Small intestine (tissue), 7 donors: ENCODE data around the gene CCDC178. TPM values are rescaled to one million over a fixed set of nuclear protein-coding genes. Genes with fewer than 3 reads are reported as not detected.

Source experiments
- DNase-seq, 2 donors: peaks; one replicate each; pipeline versions ENCODE4 v3.0.0 to v3.0.0-alpha.2; 2013
- FAIRE-seq: peaks from 2 replicates; lab custom pipeline; 2012; peaks lifted over from hg19 to GRCh38; lab: Jason Lieb, UNC
- H3K27ac ChIP-seq, 3 donors: one replicate each; pipeline ENCODE4 v1.5.1; 2013; ENCODE audit warnings: low read length in 2 of 3, mild to moderate bottlenecking in 2 of 3, control low read depth in 1 of 3, inconsistent platforms in 1 of 3, low read depth in 1 of 3, moderate library complexity in 1 of 3
- H3K27me3 ChIP-seq, 3 donors: one replicate each; pipeline ENCODE4 v1.6.1; 2013; ENCODE audit warnings: low read length in 3 of 3, inconsistent platforms in 1 of 3; ENCODE audit not compliant: control insufficient read depth in 3 of 3, insufficient read depth in 3 of 3
- H3K36me3 ChIP-seq, 3 donors: one replicate each; pipeline ENCODE4 v1.6.1; 2013; ENCODE audit warnings: low read length in 3 of 3, inconsistent platforms in 1 of 3, low read depth in 1 of 3, mild to moderate bottlenecking in 1 of 3, moderate library complexity in 1 of 3; ENCODE audit not compliant: control insufficient read depth in 3 of 3, insufficient read depth in 2 of 3
- H3K4me1 ChIP-seq, 3 donors: one replicate each; pipeline ENCODE4 v1.6.1; 2013; ENCODE audit warnings: low read length in 2 of 3, inconsistent platforms in 1 of 3, low read depth in 1 of 3, mild to moderate bottlenecking in 1 of 3, moderate library complexity in 1 of 3; ENCODE audit not compliant: control insufficient read depth in 3 of 3, insufficient read depth in 2 of 3
- H3K4me3 ChIP-seq, 3 donors: one replicate each; pipeline ENCODE4 v1.5.1; 2013; ENCODE audit warnings: low read length in 3 of 3, control low read depth in 1 of 3, inconsistent platforms in 1 of 3, low read depth in 1 of 3, mild to moderate bottlenecking in 1 of 3, moderate library complexity in 1 of 3
- H3K9me3 ChIP-seq, 2 donors: one replicate each; pipeline ENCODE4 v1.6.1; 2013; ENCODE audit warnings: low read depth in 1 of 2, low read length in 1 of 2; ENCODE audit not compliant: control insufficient read depth in 2 of 2, insufficient read depth in 1 of 2
- WGBS, 3 donors: extraction: QIAGEN DNeasy Blood & Tissue Kit; methylation state at CpG; one replicate each; pipeline ENCODE4 v1.1.7; 2013; 5-methylcytosine and 5-hydroxymethylcytosine counted together
- polyA plus RNA-seq, 4 donors: library from polyadenylated mRNA; stranded (reverse) in 3 of 4; unstranded in 1 of 4; fragments of 200-250 nt in 3 of 4; fragments of 120-200 nt in 1 of 4; gene quantifications; one replicate each; pipeline versions ENCODE4 v1.2.1 to v1.2.3, GENCODE V29; 2013
- donor health status: healthy with polysubstance abuse.
- donor health status: control.
- donor health status: control.
- donor health status: Bipolar disorder and iron deficiency.
- donor health status: healthy.

CCDC178 gene
- polyA plus RNA-seq, 4 donors, result 0.45 to 0.52 TPM; not detected in 2

- DNase-seq (no peak), FAIRE-seq (no peak)
- H3K27ac ChIP-seq, result no peak overlapping the region
- 47 to 65% (median 50%) methylated on average over 7 of the region's 7 CpGs for whole genome bisulfite sequencing, 3 donors
- no peak overlapping the region for H3K4me3 ChIP-seq
- H3K27me3 ChIP-seq, result no peaks in the 10 kb centered on the region
- no peaks in the 10 kb centered on the region for H3K4me1 ChIP-seq
- H3K36me3 ChIP-seq, result no peaks in the 10 kb centered on the region
- H3K9me3 ChIP-seq, result no peaks in the 10 kb centered on the region
Observed at GRCh38 chr18:33123862-33124518, 316.5 kb downstream of the CCDC178 start.

- peaks cover 0 to 3% of the 10 kb centered on the region in 2 donors for H3K9me3 ChIP-seq
- H3K36me3 ChIP-seq, result no peaks in the 10 kb centered on the region
- peak overlapping the region in 2 of 3 donors; percentile 41 to 68 for H3K27ac ChIP-seq
- peaks cover 0 to 3% (median 3%) of the 10 kb centered on the region in 3 donors for H3K4me1 ChIP-seq
- H3K4me3 ChIP-seq, result no peak overlapping the region
- DNase-seq (peak; percentile 54 to 86), FAIRE-seq (no peak)
- WGBS, 3 donors, result 0 to 8% (median 6%) methylated on average over 3 of the region's 3 CpGs
- no peaks in the 10 kb centered on the region for H3K27me3 ChIP-seq
Observed at GRCh38 chr18:33116376-33116775, 324.1 kb downstream of the CCDC178 start.

GRCh38 chr18:33115917-33116316 is 324.6 kb downstream of the CCDC178 start:
- peak; percentile 30 to 41 for DNase-seq
- H3K36me3 ChIP-seq, result no peaks in the 10 kb centered on the region

DNA sequence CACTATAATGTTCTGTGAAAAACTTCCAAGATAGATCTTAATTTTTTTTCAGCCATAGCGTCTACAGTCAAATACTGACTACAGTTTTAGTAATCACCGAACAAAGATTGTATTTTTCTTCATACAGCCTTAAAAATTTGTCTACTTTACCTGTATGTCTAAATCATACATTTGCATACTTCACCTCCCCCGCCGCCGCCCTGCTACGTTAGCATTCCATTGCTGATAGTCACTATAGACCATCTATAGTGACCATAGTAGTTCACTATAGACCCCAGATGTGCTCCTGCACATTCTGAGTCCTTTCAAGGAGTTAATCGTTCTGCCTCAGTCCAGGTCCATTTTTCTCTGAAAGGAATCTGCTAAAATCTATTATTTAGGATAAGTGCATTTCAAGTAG is 325.0 kb downstream of the CCDC178 start:
- H3K4me3 ChIP-seq, result no peak overlapping the region
- no peak overlapping the region for H3K27ac ChIP-seq
- no peak for FAIRE-seq
- H3K27me3 ChIP-seq, result no peaks in the 10 kb centered on the region
- peaks cover 0 to 3% (median 3%) of the 10 kb centered on the region in 3 donors for H3K4me1 ChIP-seq
- WGBS, 3 donors, result 77 to 85% (median 82%) methylated on average over 7 of the region's 7 CpGs
- no peaks in the 10 kb centered on the region for H3K36me3 ChIP-seq
- peaks cover 0 to 3% of the 10 kb centered on the region in 2 donors for H3K9me3 ChIP-seq
- DNase-seq, result no peak

More at GRCh38 chr18:33115917-33116316, 324.6 kb downstream of the CCDC178 start:
- FAIRE-seq, result no peak
- peaks cover 0 to 3% (median 3%) of the 10 kb centered on the region in 3 donors for H3K4me1 ChIP-seq
- peaks cover 0 to 3% of the 10 kb centered on the region in 2 donors for H3K9me3 ChIP-seq
- no peak overlapping the region for H3K4me3 ChIP-seq
- H3K27me3 ChIP-seq, result no peaks in the 10 kb centered on the region
- 13 to 68% (median 25%) methylated on average over 1 of the region's 1 CpG for WGBS, 3 donors
- H3K27ac ChIP-seq, result peak overlapping the region in 2 of 3 donors; percentile 41 to 68

- H3K4me1 ChIP-seq, result peaks cover 0 to 3% (median 3%) of the 10 kb centered on the region in 3 donors
- FAIRE-seq, result no peak
- no peak overlapping the region for H3K4me3 ChIP-seq
- DNase-seq, result no peak
- H3K27ac ChIP-seq, result no peak overlapping the region
- peaks cover 0 to 3% of the 10 kb centered on the region in 2 donors for H3K9me3 ChIP-seq
- no peaks in the 10 kb centered on the region for H3K27me3 ChIP-seq
- 76 to 96% (median 88%) methylated on average over 1 of the region's 1 CpG for WGBS, 3 donors
- no peaks in the 10 kb centered on the region for H3K36me3 ChIP-seq
Observed at GRCh38 chr18:33114749-33115148, 325.8 kb downstream of the CCDC178 start.

DNA sequence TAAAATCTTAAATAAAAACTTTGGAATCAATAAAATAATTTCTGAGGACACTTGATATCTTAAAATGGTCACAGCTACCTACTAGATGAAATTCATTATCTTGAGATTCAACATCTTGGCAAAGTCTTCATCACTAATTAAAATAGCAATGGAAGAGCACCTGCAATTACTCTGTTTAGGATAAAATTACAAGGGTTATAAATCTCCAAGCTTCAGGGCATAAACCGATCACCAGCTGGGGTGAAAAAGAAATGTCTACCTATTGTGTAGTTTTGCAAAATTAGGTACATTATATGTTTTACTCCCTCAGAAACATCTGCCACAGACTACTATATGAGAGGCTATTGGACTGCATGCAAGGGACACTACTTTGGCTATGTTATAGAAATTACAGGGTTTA is 327.1 kb downstream of the CCDC178 start:
- Histone ChIP-seq H3K4me1 (peaks cover 0 to 3% (median 3%) of the 10 kb centered on the region in 3 donors), H3K27me3 (no peaks in the 10 kb centered on the region), H3K9me3 (peaks cover 0 to 3% of the 10 kb centered on the region in 2 donors), H3K4me3 (no peak overlapping the region), H3K27ac (no peak overlapping the region), H3K36me3 (no peaks in the 10 kb centered on the region)
- DNase-seq, result no peak
- no peak for FAIRE-seq
- WGBS, 3 donors, result 71 to 75% (median 72%) methylated on average over 1 of the region's 1 CpG

DNA sequence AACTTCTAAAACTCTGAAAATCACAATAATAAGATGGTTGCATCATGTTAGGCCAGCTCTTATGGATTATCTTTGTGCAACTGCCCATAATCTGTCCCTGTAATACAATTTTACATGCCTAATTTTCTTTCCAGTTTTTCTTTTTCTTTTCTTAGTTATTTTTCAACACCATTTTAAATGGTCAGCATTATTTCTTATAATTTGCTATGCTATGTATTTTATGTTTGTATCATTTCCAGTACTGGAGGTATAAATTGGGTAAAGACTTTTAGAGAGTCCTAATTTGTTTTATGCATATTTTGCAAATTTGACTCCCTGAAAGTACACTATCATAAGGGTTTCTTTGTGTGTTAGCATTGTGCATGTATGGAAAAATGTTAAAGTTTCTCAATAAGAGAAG is 333.0 kb downstream of the CCDC178 start:
- DNase-seq (no peak), FAIRE-seq (no peak)
- Histone ChIP-seq H3K27ac (no peak overlapping the region), H3K27me3 (no peaks in the 10 kb centered on the region), H3K4me1 (no peaks in the 10 kb centered on the region), H3K9me3 (no peaks in the 10 kb centered on the region), H3K4me3 (no peak overlapping the region), H3K36me3 (no peaks in the 10 kb centered on the region)

DNA sequence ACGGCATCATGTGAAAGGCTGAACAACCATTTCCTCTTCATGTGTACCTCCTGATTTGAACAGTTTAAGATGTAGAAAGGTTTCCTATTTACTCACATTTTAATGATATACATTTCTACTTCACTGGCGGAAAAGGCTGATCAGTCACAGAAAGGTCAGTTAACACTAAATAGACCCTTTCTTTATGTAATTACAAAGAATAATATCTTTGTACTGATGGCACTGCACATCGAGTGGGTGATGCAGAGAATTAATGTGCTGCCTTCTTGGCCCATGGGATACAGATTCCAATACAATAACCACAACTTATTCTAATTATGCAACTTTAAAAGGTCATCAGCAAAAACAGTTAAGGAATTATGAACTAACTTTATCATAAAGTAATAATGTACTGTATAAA is 339.2 kb downstream of the CCDC178 start:
- WGBS, 3 donors, result 66 to 82% (median 76%) methylated on average over 3 of the region's 3 CpGs
- H3K27ac ChIP-seq, result no peak overlapping the region
- H3K9me3 ChIP-seq, result no peaks in the 10 kb centered on the region
- no peaks in the 10 kb centered on the region for H3K4me1 ChIP-seq
- H3K27me3 ChIP-seq, result no peaks in the 10 kb centered on the region
- no peak overlapping the region for H3K4me3 ChIP-seq
- no peak for FAIRE-seq
- no peak for DNase-seq
- no peaks in the 10 kb centered on the region for H3K36me3 ChIP-seq

- H3K4me3 ChIP-seq, result no peak overlapping the region
- FAIRE-seq (no peak), DNase-seq (no peak)
- H3K27ac ChIP-seq, result no peak overlapping the region
- WGBS, 3 donors, result 39 to 58% (median 44%) methylated on average over 3 of the region's 3 CpGs
- H3K9me3 ChIP-seq, result no peaks in the 10 kb centered on the region
- H3K27me3 ChIP-seq, result no peaks in the 10 kb centered on the region
- no peaks in the 10 kb centered on the region for H3K36me3 ChIP-seq
- no peaks in the 10 kb centered on the region for H3K4me1 ChIP-seq
Observed at GRCh38 chr18:33099626-33100025, 340.9 kb downstream of the CCDC178 start.
